Gastroesophageal sphincter (tissue), 4 donors: Measurements from ENCODE around the gene RAX. TPM values are rescaled to one million over a fixed set of nuclear protein-coding genes. Genes with fewer than 3 reads are reported as not detected.

ENCODE experiments used
- ATAC-seq: fragments of 150-250 bp; one replicate; pipeline ENCODE4 v1.9.1; 2016; ENCODE audit warnings: mild to moderate bottlenecking, moderate library complexity
- H3K27ac ChIP-seq, 4 donors: fragments of 200-600 bp; sonication (generic) in 3 of 4; 1 replicate in 3 of 4; 2 replicates in 1 of 4; pipeline ENCODE4 v1.5.1; 2016 to 2019
- H3K27me3 ChIP-seq: fragments of 200-600 bp; sonication (generic); one replicate; pipeline ENCODE4 v1.5.1; 2019
- H3K36me3 ChIP-seq, 2 donors: fragments of 200-600 bp; sonication (generic); one replicate each; pipeline ENCODE4 v1.5.1; 2019; ENCODE audit warnings: control low read depth in 1 of 2
- H3K4me1 ChIP-seq, 3 donors: fragments of 200-600 bp; sonication (generic); 1 replicate in 2 of 3; 2 replicates in 1 of 3; pipeline ENCODE4 v1.5.1; 2016 to 2019; ENCODE audit warnings: control low read depth in 2 of 3
- H3K4me3 ChIP-seq, 2 donors: fragments of 200-600 bp; sonication (generic); one replicate each; pipeline ENCODE4 v1.5.1; 2019; ENCODE audit warnings: mild to moderate bottlenecking in 1 of 2, moderate library complexity in 1 of 2
- H3K9me3 ChIP-seq, 3 donors: fragments of 200-600 bp; sonication (generic); one replicate each; pipeline ENCODE4 v1.5.1; 2017 to 2019; ENCODE audit warnings: control low read depth in 2 of 3
- EP300 ChIP-seq: sonication (generic); formaldehyde crosslinking; IDR thresholded peaks from one replicate; pipeline ENCODE4 v1.6.1; 2017; ENCODE audit warnings: antibody characterized with exemption, mild to moderate bottlenecking
- POLR2A ChIP-seq, 2 donors: fragments of 450-650 bp; IDR thresholded peaks; one replicate each; pipeline ENCODE4 v1.6.1; 2017; ENCODE audit warnings: antibody characterized with exemption in 2 of 2, mild to moderate bottlenecking in 2 of 2, moderate library complexity in 1 of 2
- POLR2AphosphoS5 ChIP-seq: sonication (generic); formaldehyde crosslinking; IDR thresholded peaks from one replicate; pipeline ENCODE4 v1.6.1; 2017; ENCODE audit warnings: antibody characterized with exemption
- WGBS, 2 donors: methylation state at CpG; one replicate each; pipeline ENCODE4 v1.1.5; 2018; ENCODE audit warnings: low coverage in 1 of 2; 5-methylcytosine and 5-hydroxymethylcytosine counted together
- total RNA-seq, 4 donors: library from RNA; depleted of rRNA; stranded (reverse); fragments of >200 nt; gene quantifications; one replicate each; pipeline ENCODE4 v1.1.0, GENCODE V29; 2016
- TF ChIP-seq, protein P1 (sequence below), 4 experiments: fragments of 200-600 bp in 2 of 4; fragments of 450-650 bp in 2 of 4; sonication (generic) in 1 of 4; IDR thresholded peaks; one replicate each; pipeline ENCODE4 v1.5.1; 2017 to 2019; ENCODE audit warnings: antibody characterized with exemption in 4 of 4, mild to moderate bottlenecking in 2 of 4, moderate library complexity in 2 of 4

The RAX gene
- total RNA-seq, 4 donors from 2014 or later, result not detected

DNA sequence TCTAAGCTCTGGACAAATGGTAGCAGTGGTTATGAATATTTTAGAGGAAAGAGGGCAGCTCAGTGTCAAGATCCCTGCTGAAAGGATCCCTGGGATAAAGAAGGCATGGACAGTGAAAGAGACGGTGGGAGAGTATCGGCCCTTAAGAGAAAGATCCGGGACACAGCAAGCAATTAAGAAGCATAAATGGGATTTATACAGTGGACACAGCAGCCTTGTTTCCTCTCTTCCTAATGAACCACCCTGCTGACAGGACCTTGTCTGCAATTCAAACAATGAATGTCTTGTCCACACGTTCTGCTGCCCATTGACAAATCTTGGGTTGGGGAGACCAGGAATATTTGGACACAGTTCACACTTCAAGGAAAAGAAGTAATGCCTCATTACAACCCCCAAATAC is 28.7 kb upstream of the RAX start:
- no peak for ATAC-seq

DNA sequence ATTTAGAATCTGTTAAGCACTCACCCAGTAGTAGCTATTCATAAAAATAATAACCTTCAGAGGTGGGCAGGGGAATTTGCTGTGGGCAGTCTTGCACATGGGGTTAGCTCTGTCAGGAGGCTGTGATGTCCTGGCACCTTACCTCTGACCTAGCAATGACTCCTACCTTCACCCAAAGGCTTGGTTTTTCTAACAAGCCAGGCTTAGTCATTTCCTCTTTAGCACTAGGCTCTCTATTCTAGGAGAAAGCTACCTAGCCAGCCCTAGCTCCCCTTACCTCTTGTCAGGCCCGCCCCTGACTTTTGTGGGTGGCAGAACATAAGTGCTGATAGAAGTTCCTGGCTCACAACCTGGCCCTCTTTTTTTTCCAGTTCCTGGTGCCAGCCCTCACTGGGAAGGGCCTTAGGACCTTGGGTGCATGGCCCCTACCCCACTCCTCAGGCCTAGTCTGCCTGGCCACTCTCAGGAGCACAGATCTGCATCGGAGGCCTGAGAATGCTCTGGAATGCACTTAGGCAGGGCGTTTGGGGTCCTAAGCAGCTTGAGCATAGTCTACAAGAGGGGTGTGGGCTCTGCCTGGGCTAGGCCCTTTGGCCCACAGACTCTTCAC is 27.5 kb upstream of the RAX start:
- Histone ChIP-seq H3K9me3 (no peaks in the 10 kb centered on the region), H3K4me3 (no peak overlapping the region), H3K27ac (no peak overlapping the region), H3K36me3 (no peaks in the 10 kb centered on the region), H3K27me3 (peaks cover 31% of the 10 kb centered on the region), H3K4me1 (no peaks in the 10 kb centered on the region)
- TF ChIP-seq EP300, result no peak
- TF ChIP-seq, protein P1, sequence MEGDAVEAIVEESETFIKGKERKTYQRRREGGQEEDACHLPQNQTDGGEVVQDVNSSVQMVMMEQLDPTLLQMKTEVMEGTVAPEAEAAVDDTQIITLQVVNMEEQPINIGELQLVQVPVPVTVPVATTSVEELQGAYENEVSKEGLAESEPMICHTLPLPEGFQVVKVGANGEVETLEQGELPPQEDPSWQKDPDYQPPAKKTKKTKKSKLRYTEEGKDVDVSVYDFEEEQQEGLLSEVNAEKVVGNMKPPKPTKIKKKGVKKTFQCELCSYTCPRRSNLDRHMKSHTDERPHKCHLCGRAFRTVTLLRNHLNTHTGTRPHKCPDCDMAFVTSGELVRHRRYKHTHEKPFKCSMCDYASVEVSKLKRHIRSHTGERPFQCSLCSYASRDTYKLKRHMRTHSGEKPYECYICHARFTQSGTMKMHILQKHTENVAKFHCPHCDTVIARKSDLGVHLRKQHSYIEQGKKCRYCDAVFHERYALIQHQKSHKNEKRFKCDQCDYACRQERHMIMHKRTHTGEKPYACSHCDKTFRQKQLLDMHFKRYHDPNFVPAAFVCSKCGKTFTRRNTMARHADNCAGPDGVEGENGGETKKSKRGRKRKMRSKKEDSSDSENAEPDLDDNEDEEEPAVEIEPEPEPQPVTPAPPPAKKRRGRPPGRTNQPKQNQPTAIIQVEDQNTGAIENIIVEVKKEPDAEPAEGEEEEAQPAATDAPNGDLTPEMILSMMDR (IDR thresholded peaks at IDR 0.05), result no peak
- TF ChIP-seq POLR2A (IDR thresholded peaks at IDR 0.05), result no peak
- no peak for TF ChIP-seq POLR2AphosphoS5
- WGBS, 2 donors, result 48 to 62% methylated on average over 2 to 3 of the region's 3 CpGs
- ATAC-seq, result no peak

More for the DNA sequence above, 28.7 kb upstream of the RAX start:
- no peaks in the 10 kb centered on the region for H3K36me3 ChIP-seq
- no peaks in the 10 kb centered on the region for H3K9me3 ChIP-seq
- WGBS, 2 donors, result 56 to 67% methylated on average over 2 to 4 of the region's 4 CpGs
- H3K27ac ChIP-seq, result no peak overlapping the region
- no peak overlapping the region for H3K4me3 ChIP-seq
- peaks cover 39% of the 10 kb centered on the region for H3K27me3 ChIP-seq
- TF ChIP-seq POLR2A (IDR thresholded peaks at IDR 0.05), result no peak
- TF ChIP-seq POLR2AphosphoS5, result no peak
- TF ChIP-seq, protein P1 (IDR thresholded peaks at IDR 0.05), result no peak
- TF ChIP-seq EP300, result no peak
- no peaks in the 10 kb centered on the region for H3K4me1 ChIP-seq

DNA sequence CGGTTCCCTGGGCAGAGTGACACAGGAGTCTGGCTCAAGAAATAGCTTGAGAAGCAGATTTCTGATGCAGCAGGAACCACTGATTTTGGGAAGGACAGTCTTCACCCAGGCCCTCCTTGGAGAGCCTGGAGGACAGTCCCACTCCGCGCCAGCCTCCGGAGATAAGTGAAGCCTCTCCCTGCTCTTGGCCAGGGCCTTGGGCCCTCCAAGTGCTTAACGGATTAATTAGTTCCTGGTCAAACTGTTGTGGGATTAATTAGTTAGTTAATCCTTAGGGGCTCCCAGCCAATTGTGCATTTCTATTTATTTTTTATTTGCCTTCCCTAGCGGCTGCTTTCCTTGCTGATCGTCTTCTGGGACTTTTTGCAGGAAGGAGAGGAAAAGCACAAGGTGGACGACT is 25.6 kb upstream of the RAX start:
- H3K4me3 ChIP-seq, result no peak overlapping the region
- 48 to 73% methylated on average over 5 to 6 of the region's 8 CpGs for WGBS, 2 donors
- TF ChIP-seq POLR2A (IDR thresholded peaks at IDR 0.05) (no peak), EP300 (no peak), POLR2AphosphoS5 (no peak)
- TF ChIP-seq, protein P1 (IDR thresholded peaks at IDR 0.05), result no peak

DNA sequence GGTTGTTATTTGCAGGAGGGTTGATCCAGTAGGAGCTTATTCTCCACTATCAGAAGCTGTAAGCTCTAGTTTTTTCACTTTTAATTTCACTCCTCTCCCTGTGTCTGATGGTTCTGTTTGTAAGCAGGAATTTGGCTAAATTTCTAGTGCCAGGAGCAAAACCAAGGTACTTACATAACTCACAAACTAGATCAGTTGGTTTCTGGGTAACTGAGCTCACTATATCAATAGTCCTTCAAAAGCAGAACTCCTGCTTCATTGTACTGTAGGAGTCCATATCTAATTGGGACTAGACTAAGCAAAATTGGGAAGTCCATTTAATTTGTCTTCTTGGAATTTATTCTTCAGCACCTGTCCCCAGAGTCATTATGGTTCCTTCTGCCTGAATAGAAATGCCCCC is 20.1 kb upstream of the RAX start:
- Histone ChIP-seq H3K27ac (no peak overlapping the region), H3K4me3 (no peak overlapping the region), H3K9me3 (no peaks in the 10 kb centered on the region), H3K27me3 (peaks cover 27% of the 10 kb centered on the region), H3K4me1 (no peaks in the 10 kb centered on the region), H3K36me3 (no peaks in the 10 kb centered on the region)
- no peak for ATAC-seq
- TF ChIP-seq EP300 (no peak), POLR2AphosphoS5 (no peak), POLR2A (IDR thresholded peaks at IDR 0.05) (no peak)
- TF ChIP-seq, protein P1 (IDR thresholded peaks at IDR 0.05), result no peak

More for the DNA sequence above, 25.6 kb upstream of the RAX start:
- Histone ChIP-seq H3K27me3 (peaks cover 35% of the 10 kb centered on the region), H3K4me1 (no peaks in the 10 kb centered on the region), H3K9me3 (no peaks in the 10 kb centered on the region), H3K27ac (no peak overlapping the region), H3K36me3 (no peaks in the 10 kb centered on the region)
- no peak for ATAC-seq

DNA sequence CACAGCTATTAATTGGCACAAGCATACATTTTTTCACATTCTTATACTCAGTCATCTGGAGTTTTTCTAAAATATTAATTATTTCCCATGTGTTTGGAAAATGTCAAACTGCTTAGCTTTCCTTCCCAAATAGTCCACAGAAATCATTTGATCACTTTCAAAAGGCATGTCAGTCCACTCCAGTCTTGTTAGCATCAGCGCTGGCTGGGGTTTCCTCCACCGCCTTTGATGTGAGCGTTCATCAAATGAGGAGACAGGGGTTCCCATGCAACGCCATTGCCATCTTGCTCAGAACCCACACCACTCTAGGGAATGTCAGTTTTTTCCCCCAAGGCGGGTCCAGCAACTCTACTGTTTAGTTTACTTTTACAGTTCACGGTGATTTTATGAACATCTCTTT is 13.1 kb upstream of the RAX start:
- 45 to 48% methylated on average over 6 of the region's 6 CpGs for WGBS, 2 donors
- TF ChIP-seq POLR2AphosphoS5 (no peak), POLR2A (IDR thresholded peaks at IDR 0.05) (no peak), EP300 (no peak)
- TF ChIP-seq, protein P1 (IDR thresholded peaks at IDR 0.05), result no peak

More for the DNA sequence above, 13.1 kb upstream of the RAX start:
- Histone ChIP-seq H3K4me1 (no peaks in the 10 kb centered on the region), H3K9me3 (no peaks in the 10 kb centered on the region), H3K27me3 (peaks cover 41% of the 10 kb centered on the region), H3K36me3 (no peaks in the 10 kb centered on the region), H3K4me3 (no peak overlapping the region), H3K27ac (no peak overlapping the region)
- ATAC-seq, result no peak
